NCI-H526 treated with DMSO at 0.1 percent for 48 hours (cell line): ENCODE data around the gene USP31.
A peak's percentile ranks its signal among the peaks of the same experiment; 100 is the strongest.

Source experiments
- DNase-seq: peaks from one replicate; lab custom pipeline; 2025; lab: John Stamatoyannopoulos, UW

The USP31 gene

GRCh38 chr16:23149267-23149992, at the start of gene USP31:
Gene USP31 (minus strand): TSS chr16:23149452. CDS start chr16:23149270, 182 bp downstream.
- peak; percentile 87 for DNase-seq

GRCh38 chr16:23196539-23196938, 47.3 kb upstream of the USP31 start:
- no peak for DNase-seq

GRCh38 chr16:23195366-23195978, 46.2 kb upstream of the USP31 start:
- DNase-seq = no peak

- no peak for DNase-seq
Measured at GRCh38 chr16:23194497-23195221, 45.4 kb upstream of the USP31 start.

- DNase-seq = no peak
Measured at GRCh38 chr16:23188911-23189310, 39.7 kb upstream of the USP31 start.

- no peak for DNase-seq
Measured at GRCh38 chr16:23187341-23187740, 38.1 kb upstream of the USP31 start.

- no peak for DNase-seq
Measured at GRCh38 chr16:23186171-23186570, 36.9 kb upstream of the USP31 start.

GRCh38 chr16:23185656-23186055, 36.4 kb upstream of the USP31 start:
- DNase-seq = no peak

- no peak for DNase-seq
Measured at GRCh38 chr16:23183543-23183862, 34.3 kb upstream of the USP31 start.

- DNase-seq = no peak
Measured at GRCh38 chr16:23182679-23183542, 33.7 kb upstream of the USP31 start, which contains the start of gene SCNN1G. Gene SCNN1G (plus strand): TSS chr16:23182745. CDS start chr16:23186272, 3,527 bp downstream.

- peak; percentile 82 for DNase-seq
Measured at GRCh38 chr16:23182206-23182678, 33.0 kb upstream of the USP31 start.

GRCh38 chr16:23181506-23181905, 32.3 kb upstream of the USP31 start:
- no peak for DNase-seq

- DNase-seq = no peak
Measured at GRCh38 chr16:23175651-23176050, 26.4 kb upstream of the USP31 start.

GRCh38 chr16:23174622-23175021, 25.4 kb upstream of the USP31 start:
- no peak for DNase-seq

- no peak for DNase-seq
Measured at GRCh38 chr16:23172994-23173393, 23.7 kb upstream of the USP31 start.

- DNase-seq = no peak
Measured at GRCh38 chr16:23172583-23172982, 23.3 kb upstream of the USP31 start.

GRCh38 chr16:23164736-23165135, 15.5 kb upstream of the USP31 start:
- DNase-seq = no peak

GRCh38 chr16:23163921-23164320, 14.7 kb upstream of the USP31 start:
- no peak for DNase-seq

- no peak for DNase-seq
Measured at GRCh38 chr16:23160574-23160973, 11.3 kb upstream of the USP31 start.

GRCh38 chr16:23160082-23160481, 10.8 kb upstream of the USP31 start:
- DNase-seq = no peak

GRCh38 chr16:23158114-23158513, 8.9 kb upstream of the USP31 start:
- DNase-seq = no peak

GRCh38 chr16:23156946-23157460, 7.8 kb upstream of the USP31 start:
- no peak for DNase-seq
